ENCODE measurements around the gene SHH. TPM values are rescaled to one million over a fixed set of nuclear protein-coding genes. Genes with fewer than 3 reads are reported as not detected.
A peak's percentile ranks its signal among the peaks of the same experiment; 100 is the strongest.

SHH gene
- total and polyA plus RNA-seq, 2 of the 4 experiments (the other 2 are of a cell fraction): under 0.01 to 0.03 TPM

DNA sequence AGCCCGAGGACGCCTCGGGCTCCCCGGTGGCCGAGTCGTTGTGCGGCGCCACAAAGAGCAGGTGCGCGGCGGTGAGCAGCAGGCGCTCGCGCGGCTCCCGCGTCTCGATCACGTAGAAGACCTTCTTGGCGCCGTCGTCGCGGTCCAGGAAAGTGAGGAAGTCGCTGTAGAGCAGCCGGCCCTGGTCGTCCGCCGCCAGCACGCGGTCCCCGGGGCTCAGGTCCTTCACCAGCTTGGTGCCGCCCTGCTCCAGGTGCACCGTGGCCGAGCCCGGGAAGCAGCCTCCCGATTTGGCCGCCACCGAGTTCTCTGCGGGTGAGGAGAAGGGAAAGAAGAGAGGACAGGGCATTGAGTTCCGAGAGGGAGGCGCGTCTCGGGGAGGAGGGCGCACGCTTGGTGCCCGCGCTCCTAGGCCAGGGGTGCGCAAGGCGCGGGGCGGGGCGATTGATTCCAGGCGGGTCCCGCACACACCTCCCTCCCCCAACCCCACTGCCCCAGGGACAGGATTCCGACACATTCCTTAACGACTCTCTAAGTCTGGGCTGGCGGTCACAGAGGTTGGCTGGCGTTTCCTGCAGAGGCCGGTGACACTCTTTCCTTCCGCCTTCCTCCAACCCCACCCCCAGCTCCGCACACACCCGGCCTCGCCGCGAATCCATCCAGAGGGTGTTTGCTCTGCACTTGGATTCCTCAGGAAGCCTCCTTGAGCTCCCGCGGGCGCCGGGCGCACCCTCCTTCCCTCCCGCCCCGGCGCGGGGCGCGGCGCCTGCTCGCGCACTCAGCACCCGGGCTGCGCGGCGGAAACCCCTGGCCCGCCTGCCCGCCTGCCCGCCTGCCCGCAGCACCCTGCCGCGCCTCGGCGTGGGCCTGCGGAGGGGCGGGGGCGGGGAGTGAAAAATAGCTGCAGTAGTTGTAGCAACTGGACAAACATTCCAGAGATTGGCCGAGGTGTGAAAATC lies 8.6 kb downstream of the SHH start:
- H3K4me3 ChIP-seq (ENCODE audit: insufficient read depth, low read depth, low read length): peak overlapping the region; percentile 24
- intact Hi-C loops (cut with micrococcal nuclease) (loop anchor here (2.0 kb wide), 2 partner anchors 961 to 1013 kb away; no protein-coding TSS in a partner anchor), in situ Hi-C loops (cut with MboI; ENCODE audit: low sequenced_read_pairs) (loop anchor here (5.0 to 25.0 kb wide), 2 partner anchors 834 to 1019 kb away; partner anchors contain the start of gene RNF32), dilution Hi-C loops (cut with HindIII; ENCODE audit: low sequenced_read_pairs, unreplicated experiment) (no loop called here)
- no peak overlapping the region for H3K27ac ChIP-seq (ENCODE audit: insufficient read depth, low read length)
- H3K14ac ChIP-seq (replicated peaks; ENCODE audit: low read depth, low read length): no peak overlapping the region
- H2BK120ac ChIP-seq (ENCODE audit: low read depth, low read length): no peak overlapping the region
- H2AK9ac ChIP-seq (replicated peaks; ENCODE audit: low read depth, low read length, poor library complexity): no peak overlapping the region
- WGBS, 2 experiments (ENCODE audit: extremely low coverage in 2 of 2, insufficient read length in 1 of 2): 1% methylated on average over 21 of the region's 96 CpGs; no CpG with 5 or more reads in 1 of the 2 experiments
- CTCF ChIA-PET: no interaction called here
- DNase-seq (no peak), ATAC-seq (ENCODE audit: low read depth) (peak; percentile 3; the same call in 1 of the 2 replicates)
- BruUV-seq (replicated peaks): no TSS peak
- TF ChIP-seq MAZ (IDR thresholded peaks at IDR 0.05; ENCODE audit: borderline replicate concordance, low read depth, low read length) (no peak), CEBPB (IDR thresholded peaks at IDR 0.05; ENCODE audit: low read depth, low read length) (no peak), CHD1 (IDR thresholded peaks at IDR 0.05; ENCODE audit: low read depth, low read length) (no peak), RCOR1 (IDR thresholded peaks at IDR 0.05; ENCODE audit: insufficient replicate concordance, low read length) (no peak), BHLHE40 (IDR thresholded peaks at IDR 0.05; ENCODE audit: low read depth, low read length) (no peak), NFE2L2 (IDR thresholded peaks at IDR 0.05; ENCODE audit: low read depth, low read length) (no peak)
- TF ChIP-seq, protein P1, sequence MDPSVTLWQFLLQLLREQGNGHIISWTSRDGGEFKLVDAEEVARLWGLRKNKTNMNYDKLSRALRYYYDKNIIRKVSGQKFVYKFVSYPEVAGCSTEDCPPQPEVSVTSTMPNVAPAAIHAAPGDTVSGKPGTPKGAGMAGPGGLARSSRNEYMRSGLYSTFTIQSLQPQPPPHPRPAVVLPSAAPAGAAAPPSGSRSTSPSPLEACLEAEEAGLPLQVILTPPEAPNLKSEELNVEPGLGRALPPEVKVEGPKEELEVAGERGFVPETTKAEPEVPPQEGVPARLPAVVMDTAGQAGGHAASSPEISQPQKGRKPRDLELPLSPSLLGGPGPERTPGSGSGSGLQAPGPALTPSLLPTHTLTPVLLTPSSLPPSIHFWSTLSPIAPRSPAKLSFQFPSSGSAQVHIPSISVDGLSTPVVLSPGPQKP (IDR thresholded peaks at IDR 0.05; ENCODE audit: borderline replicate concordance, low read depth, low read length): no peak
- H3K9me3 ChIP-seq (ENCODE audit: control insufficient read depth, insufficient read depth, low read length): no peaks in the 10 kb centered on the region
- H2BK20ac ChIP-seq (ENCODE audit: low read depth, low read length): no peak overlapping the region
- no peak overlapping the region for H2AK5ac ChIP-seq (ENCODE audit: low read depth, low read length)
- no peak overlapping the region for H2BK5ac ChIP-seq (ENCODE audit: low read depth, low read length, poor library complexity, severe bottlenecking)
- H3K18ac ChIP-seq (ENCODE audit: low read depth, low read length): no peak overlapping the region
- H3K9ac ChIP-seq (ENCODE audit: low read depth, low read length): no peak overlapping the region
- POLR2A ChIA-PET (ENCODE audit: unreplicated experiment): no interaction called here
- no peaks in the 10 kb centered on the region for H3K79me1 ChIP-seq (ENCODE audit: low read depth in 1 of 2, low read length in 2 of 2)
- no peak overlapping the region for H2BK15ac ChIP-seq (ENCODE audit: low read depth, low read length)
- H4K8ac ChIP-seq (ENCODE audit: low read depth in 2 of 2, low read length in 2 of 2): no peak overlapping the region
- H2AFZ ChIP-seq (replicated peaks; ENCODE audit: low read length, poor library complexity): peak overlapping the region; percentile 86
- H4K91ac ChIP-seq (ENCODE audit: insufficient read depth, low read depth, low read length): no peak overlapping the region
- no peak overlapping the region for H3K4ac ChIP-seq (ENCODE audit: low read depth, low read length)
- no peaks in the 10 kb centered on the region for H3K36me3 ChIP-seq (ENCODE audit: control insufficient read depth, insufficient read depth, low read length)
- peaks cover 5% of the 10 kb centered on the region; the same call in 1 of the 2 replicates for H3K4me1 ChIP-seq (ENCODE audit: control insufficient read depth, insufficient read depth, low read length)
- H3K56ac ChIP-seq (ENCODE audit: extremely low read depth, insufficient read depth, low read length): no peak overlapping the region
- no peak overlapping the region for H4K5ac ChIP-seq (ENCODE audit: low read depth, low read length)
- H4K20me1 ChIP-seq (ENCODE audit: insufficient read depth, low read length): no peaks in the 10 kb centered on the region
- H3K9me1 ChIP-seq (ENCODE audit: insufficient read depth, low read length): no peaks in the 10 kb centered on the region
- peak overlapping the region; percentile 61 for H3K4me2 ChIP-seq (ENCODE audit: low read depth, low read length)
- H3K23ac ChIP-seq (ENCODE audit: low read depth, low read length): no peak overlapping the region
- peaks cover 66% of the 10 kb centered on the region for H3K27me3 ChIP-seq (ENCODE audit: control insufficient read depth, insufficient read depth, low read length)
